Measurements from ENCODE around the gene NT5DC4.

- no peak for TF ChIP-seq CTCF (IDR thresholded peaks at IDR 0.05)
- TF ChIP-seq EP300 (IDR thresholded peaks at IDR 0.05), result no peak
- TF ChIP-seq POLR2AphosphoS5 (IDR thresholded peaks at IDR 0.05), result no peak
Observed at GRCh38 chr2:112720785-112721184, at the start of gene NT5DC4.
